Measurements from ENCODE around the gene LRRC59. TPM values are rescaled to one million over a fixed set of nuclear protein-coding genes. Genes with fewer than 3 reads are reported as not detected.
"Not testable (repeated sequence)": the region's sequence is repeated elsewhere in the genome, so short reads cannot be mapped to it uniquely, and the experiment has no call there.

The LRRC59 gene
- total RNA-seq, 1 experiment from 2014 or later, result 250 TPM

- in situ Hi-C loops (cut with HindIII; ENCODE audit: low pct_unique_long_range_greater_than_20kb, low sequenced_read_pairs), result no loop called here
- DNase-seq (ENCODE audit: low read depth), result peak; percentile 22
These were observed 28.6 kb upstream of the LRRC59 start, which contains the start of gene ACSF2 for GRCh38 chr17:50425682-50426471. Gene ACSF2 (plus strand): TSS chr17:50426218. CDS start chr17:50426262, 44 bp downstream.

- in situ Hi-C loops (cut with HindIII; ENCODE audit: low pct_unique_long_range_greater_than_20kb, low sequenced_read_pairs), result no loop called here
- DNase-seq (ENCODE audit: low read depth), result no peak
These were observed 27.8 kb upstream of the LRRC59 start for GRCh38 chr17:50424996-50425681.

GRCh38 chr17:50424246-50424995 is 27.1 kb upstream of the LRRC59 start:
- no peak for DNase-seq (ENCODE audit: low read depth)
- in situ Hi-C loops (cut with HindIII; ENCODE audit: low pct_unique_long_range_greater_than_20kb, low sequenced_read_pairs), result no loop called here

GRCh38 chr17:50423553-50424159 is 26.3 kb upstream of the LRRC59 start:
- in situ Hi-C loops (cut with HindIII; ENCODE audit: low pct_unique_long_range_greater_than_20kb, low sequenced_read_pairs), result no loop called here
- peak; percentile 29 for DNase-seq (ENCODE audit: low read depth)

- DNase-seq (ENCODE audit: low read depth), result no peak
- in situ Hi-C loops (cut with HindIII; ENCODE audit: low pct_unique_long_range_greater_than_20kb, low sequenced_read_pairs), result no loop called here
These were observed 25.4 kb upstream of the LRRC59 start for GRCh38 chr17:50422738-50423137.

- DNase-seq (ENCODE audit: low read depth), result no peak
- in situ Hi-C loops (cut with HindIII; ENCODE audit: low pct_unique_long_range_greater_than_20kb, low sequenced_read_pairs), result no loop called here
These were observed 24.2 kb upstream of the LRRC59 start for GRCh38 chr17:50421308-50422051.

GRCh38 chr17:50420419-50421112 is 23.2 kb upstream of the LRRC59 start:
- no peak for DNase-seq (ENCODE audit: low read depth)
- in situ Hi-C loops (cut with HindIII; ENCODE audit: low pct_unique_long_range_greater_than_20kb, low sequenced_read_pairs), result no loop called here

- DNase-seq (ENCODE audit: low read depth); in situ Hi-C loops (cut with HindIII; ENCODE audit: low pct_unique_long_range_greater_than_20kb, low sequenced_read_pairs): not testable (repeated sequence)
These were observed 22.3 kb upstream of the LRRC59 start for GRCh38 chr17:50419577-50419976.

GRCh38 chr17:50414808-50415207 is 17.5 kb upstream of the LRRC59 start:
- DNase-seq (ENCODE audit: low read depth), result no peak

GRCh38 chr17:50412188-50412732 is 14.9 kb upstream of the LRRC59 start:
- in situ Hi-C loops (cut with HindIII; ENCODE audit: low pct_unique_long_range_greater_than_20kb, low sequenced_read_pairs), result no loop called here
- no peak for DNase-seq (ENCODE audit: low read depth)

More at GRCh38 chr17:50414808-50415207, 17.5 kb upstream of the LRRC59 start:
- in situ Hi-C loops (cut with HindIII; ENCODE audit: low pct_unique_long_range_greater_than_20kb, low sequenced_read_pairs), result no loop called here

- in situ Hi-C loops (cut with HindIII; ENCODE audit: low pct_unique_long_range_greater_than_20kb, low sequenced_read_pairs), result no loop called here
- no peak for DNase-seq (ENCODE audit: low read depth)
These were observed 10.6 kb upstream of the LRRC59 start for GRCh38 chr17:50407921-50408320.

- in situ Hi-C loops (cut with HindIII; ENCODE audit: low pct_unique_long_range_greater_than_20kb, low sequenced_read_pairs), result no loop called here
- DNase-seq (ENCODE audit: low read depth), result no peak
These were observed 9.3 kb upstream of the LRRC59 start for GRCh38 chr17:50406578-50406977.

GRCh38 chr17:50405351-50405750 is 8.0 kb upstream of the LRRC59 start:
- DNase-seq (ENCODE audit: low read depth); in situ Hi-C loops (cut with HindIII; ENCODE audit: low pct_unique_long_range_greater_than_20kb, low sequenced_read_pairs): not testable (repeated sequence)

GRCh38 chr17:50399591-50399990 is 2.3 kb upstream of the LRRC59 start:
- DNase-seq (ENCODE audit: low read depth); in situ Hi-C loops (cut with HindIII; ENCODE audit: low pct_unique_long_range_greater_than_20kb, low sequenced_read_pairs): not testable (repeated sequence)

- in situ Hi-C loops (cut with HindIII; ENCODE audit: low pct_unique_long_range_greater_than_20kb, low sequenced_read_pairs); DNase-seq (ENCODE audit: low read depth): not testable (repeated sequence)
These were observed 1.3 kb upstream of the LRRC59 start for GRCh38 chr17:50398672-50399071.

- in situ Hi-C loops (cut with HindIII; ENCODE audit: low pct_unique_long_range_greater_than_20kb, low sequenced_read_pairs), result no loop called here
These were observed 579 bp upstream of the LRRC59 start for GRCh38 chr17:50397919-50398285.

More at GRCh38 chr17:50397919-50398285, 579 bp upstream of the LRRC59 start:
- DNase-seq (ENCODE audit: low read depth), result no peak

Data from Caki2 (cell line).